NCI-H2227 treated with DMSO at 0.1 percent for 48 hours (cell line): Measurements from ENCODE around the gene PACSIN3.
"Not testable (repeated sequence)": the region's sequence is repeated elsewhere in the genome, so short reads cannot be mapped to it uniquely, and the experiment has no call there.

ENCODE experiments used
- DNase-seq: peaks from one replicate; lab custom pipeline; 2025; lab: John Stamatoyannopoulos, UW

Gene PACSIN3

DNA sequence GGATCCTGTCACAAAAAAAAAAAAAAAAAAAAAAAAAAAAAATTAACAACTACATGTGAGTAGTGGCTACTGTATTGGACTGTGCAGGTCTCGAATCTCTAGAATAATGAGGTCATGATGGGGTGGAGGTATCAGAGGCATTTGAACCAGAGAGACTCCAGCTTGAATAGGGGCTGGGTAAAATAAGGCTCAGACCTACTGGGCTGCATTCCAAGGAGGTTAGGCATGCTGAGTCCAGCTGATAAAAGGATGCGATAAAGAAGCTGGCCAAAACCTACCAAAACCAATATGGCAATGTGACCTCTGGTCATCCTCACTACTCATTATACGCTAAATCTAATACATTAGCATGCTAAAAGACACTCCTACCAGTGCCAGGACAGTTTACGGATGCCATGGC lies 5.9 kb upstream of the PACSIN3 start:
- no peak for DNase-seq

DNA sequence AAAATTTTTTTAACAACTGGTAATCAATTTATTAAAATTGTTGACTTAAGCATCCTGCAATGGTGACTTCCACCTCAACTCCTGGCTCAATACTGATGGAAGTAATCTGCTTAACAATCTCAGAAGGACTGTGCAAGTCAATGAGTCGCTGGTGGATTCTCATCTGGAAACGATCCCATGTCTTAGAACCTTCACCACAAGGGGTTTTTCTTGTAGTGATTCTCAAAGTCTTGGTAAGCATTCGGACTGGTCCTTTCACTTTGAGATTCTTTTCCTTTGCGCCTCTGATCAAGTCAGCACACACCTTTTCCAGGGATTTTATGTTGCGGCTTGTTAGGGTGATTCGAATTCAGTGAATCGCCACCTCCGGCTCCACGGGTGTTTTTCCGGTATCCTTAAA lies 4.9 kb upstream of the PACSIN3 start:
- not testable (repeated sequence) for DNase-seq

DNA sequence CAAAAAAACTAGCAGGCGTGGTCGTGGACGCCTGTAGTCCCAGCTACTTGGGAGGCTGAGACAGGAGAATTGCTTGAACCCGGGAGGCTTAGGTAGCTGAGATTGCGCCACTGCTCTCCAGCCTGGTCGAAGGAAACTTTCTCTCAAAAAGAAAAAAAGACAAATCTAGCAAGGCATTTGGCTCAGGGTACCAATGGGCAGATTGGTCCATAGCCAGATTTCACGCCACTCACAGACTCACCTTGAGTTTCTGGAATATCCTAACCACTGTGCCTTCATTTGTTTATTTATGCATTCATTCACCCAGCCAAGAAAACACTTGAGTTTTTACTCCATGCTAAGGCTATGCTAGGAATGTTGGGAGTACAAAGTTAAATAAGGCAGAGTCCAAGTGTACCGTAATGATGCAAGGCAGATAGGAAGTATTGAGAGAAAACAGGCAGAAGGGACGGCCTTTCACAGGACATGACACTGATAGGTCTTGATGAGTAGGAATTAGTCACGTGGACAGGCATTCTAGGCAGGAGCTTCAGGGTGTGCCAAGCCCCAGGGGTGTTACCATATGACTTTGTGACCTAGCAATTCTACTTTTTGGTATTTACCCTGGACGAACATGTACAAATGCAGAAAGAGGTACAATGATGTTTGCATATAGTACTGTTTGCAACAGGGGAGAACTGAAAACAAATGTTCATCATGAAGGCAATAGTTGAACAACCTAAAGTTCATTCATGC lies 3.0 kb upstream of the PACSIN3 start:
- DNase-seq: no peak

GRCh38 chr11:47188259-47188658 lies 2.0 kb upstream of the PACSIN3 start:
- no peak for DNase-seq

DNA sequence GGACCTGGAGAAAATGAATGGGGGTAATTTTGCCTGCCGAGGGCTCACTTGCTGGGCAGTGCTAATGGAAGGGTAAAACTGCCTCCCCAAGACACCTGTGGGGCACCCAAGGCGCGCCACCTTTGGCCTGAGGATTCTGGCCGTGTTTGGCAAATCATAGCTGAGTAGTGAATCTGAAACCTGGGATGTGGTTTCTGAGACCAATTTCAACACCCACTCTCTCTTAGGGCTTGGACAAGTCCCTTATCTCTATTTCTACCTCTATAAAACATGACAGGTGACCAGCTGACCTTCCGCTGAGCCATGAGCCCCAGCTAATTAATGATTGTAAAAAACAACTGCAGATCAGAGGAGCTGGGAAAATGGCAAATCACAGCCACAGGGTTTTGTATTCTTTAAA lies 1.5 kb upstream of the PACSIN3 start:
- no peak for DNase-seq

DNA sequence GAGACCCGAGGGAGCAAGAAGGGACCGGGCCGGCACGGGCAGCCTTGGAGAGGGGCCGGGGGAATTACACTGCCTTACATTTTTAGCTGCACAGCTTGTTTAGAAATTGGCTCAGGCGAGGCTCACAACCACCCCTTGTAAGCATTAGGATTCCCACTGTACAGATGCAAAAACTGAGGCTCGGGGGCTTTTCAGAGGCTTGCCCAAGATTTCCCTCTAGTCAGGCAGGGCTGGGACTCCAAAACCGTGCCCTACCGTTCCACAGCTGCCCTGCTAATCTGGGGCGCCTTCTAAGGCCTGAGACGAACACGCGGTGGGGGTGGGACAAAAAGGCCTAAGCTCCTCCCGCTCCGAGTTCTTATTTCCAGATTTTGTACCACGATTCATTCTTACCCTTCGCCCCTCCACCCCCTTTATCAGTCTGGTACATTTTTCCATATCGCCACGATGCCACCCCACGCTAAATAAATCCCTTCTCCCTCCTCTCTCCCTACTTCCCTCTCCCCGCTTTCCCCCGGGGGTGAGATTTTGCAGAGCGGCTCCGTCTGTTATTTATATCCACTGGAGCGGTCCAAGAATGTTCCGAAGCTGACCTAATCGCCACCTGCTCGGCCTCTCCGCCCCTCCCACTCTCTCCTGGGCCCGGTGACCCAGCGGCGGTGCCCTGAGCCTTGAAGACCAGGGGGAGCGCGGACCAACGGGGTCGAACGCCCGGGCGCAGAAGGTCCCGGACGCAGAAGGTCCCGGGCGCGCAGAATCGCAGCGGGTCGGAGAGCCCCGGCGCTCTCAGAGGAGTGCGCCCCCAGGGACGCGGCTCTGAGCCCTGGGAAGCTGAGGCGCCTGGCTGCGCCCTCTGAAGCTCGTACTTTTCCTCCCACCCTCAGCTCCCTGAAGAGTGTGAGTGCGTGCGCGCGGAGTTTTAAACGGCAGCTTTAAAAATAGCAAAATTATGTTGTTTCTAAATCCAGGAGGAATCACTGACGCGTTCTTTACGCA lies 764 bp upstream of the PACSIN3 start:
- no peak for DNase-seq

GRCh38 chr11:47185305-47186075 lies 744 bp downstream of the PACSIN3 start:
- DNase-seq: no peak

DNA sequence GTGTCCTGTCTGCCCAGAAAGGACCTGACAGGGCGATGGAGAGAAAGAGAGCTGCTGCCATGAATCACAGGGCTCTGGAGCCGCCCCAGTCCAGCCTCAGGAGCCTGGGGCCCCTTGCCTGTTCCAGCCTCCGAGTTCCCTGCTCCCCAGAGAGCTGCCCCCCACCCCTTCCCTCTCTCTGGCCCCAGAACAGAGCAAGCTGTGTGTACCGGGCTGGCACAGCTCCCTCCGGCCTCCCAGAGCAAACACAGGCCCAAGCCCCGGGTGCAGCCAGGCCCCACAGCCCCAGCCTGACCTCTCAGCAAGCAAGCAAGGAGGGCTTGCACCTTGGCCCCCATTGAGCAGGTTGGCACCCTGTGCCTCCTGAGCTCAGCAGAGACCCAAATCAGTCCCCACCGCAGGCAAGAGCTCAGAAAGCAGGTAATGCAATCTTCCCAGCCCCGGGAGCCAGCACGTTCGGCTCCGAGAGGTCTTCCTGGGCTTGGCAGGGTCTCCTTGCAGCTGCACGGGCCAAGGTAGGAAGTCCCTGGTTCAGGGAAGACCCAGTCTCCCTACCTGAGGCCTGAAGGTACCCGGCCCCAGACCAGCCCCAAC lies 1.4 kb downstream of the PACSIN3 start:
- no peak for DNase-seq

- no peak for DNase-seq
These were observed 2.3 kb downstream of the PACSIN3 start for GRCh38 chr11:47183969-47184368.

GRCh38 chr11:47183031-47183856 lies 3.0 kb downstream of the PACSIN3 start:
- DNase-seq: no peak

- DNase-seq: no peak
These were observed 3.9 kb downstream of the PACSIN3 start for GRCh38 chr11:47182380-47182779.

DNA sequence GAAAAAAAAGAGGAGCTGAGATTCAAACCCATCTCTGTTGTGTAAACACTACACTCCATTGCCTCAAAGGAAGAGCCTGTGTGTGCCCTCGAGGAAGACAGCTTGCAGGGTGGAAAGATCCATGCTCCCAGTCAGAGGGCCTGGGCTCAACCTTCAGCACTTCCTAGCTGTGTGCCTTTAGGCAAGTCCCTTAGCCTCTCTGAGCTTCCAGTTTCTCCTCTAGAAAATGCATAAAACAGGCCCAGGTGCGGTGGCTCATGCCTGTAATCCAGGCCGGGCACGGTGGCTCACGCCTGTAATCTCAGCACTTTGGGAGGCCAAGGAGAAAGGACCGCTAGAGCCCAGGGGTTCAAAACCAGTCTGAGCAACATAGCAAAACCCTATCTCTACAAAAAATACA lies 5.0 kb downstream of the PACSIN3 start:
- no peak for DNase-seq

DNA sequence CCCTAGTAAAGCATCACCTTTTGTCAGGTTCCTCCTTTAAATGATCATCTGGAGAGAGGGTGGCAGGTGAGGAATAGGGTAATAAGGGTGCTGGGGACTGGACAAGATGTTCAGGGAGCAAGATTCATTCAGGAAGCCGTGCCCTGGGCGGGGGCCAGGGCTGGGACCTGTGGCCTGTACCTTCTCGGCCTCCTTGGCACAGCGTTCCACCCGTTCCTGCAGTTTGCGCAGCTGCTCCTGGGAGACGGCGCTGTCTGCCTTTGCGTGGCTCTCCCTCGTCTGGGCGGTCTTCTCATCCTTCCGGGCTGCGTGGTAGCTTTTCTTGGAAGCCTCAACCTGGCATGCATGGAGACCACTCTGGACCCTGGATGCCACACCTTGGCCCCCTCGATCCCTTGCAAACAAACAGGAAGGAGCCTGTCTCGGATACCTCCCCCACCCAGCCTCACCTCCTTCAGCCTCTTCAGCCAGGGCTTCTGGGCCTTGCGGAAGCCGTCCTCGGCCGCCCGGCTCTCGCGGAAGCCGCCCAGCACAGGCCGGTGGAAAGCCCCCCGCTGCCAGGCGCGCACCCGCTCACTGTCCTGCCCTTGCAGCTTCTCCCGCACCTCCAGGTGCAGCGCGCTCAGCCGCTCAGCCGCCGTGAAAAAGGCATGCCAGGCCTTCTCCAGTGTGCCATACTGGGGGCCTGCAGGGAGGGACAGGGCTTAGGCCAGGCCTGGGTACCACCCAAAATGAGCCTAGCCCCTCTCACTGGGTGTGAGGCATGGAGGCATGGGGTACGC lies 6.0 kb downstream of the PACSIN3 start:
- DNase-seq: no peak

DNA sequence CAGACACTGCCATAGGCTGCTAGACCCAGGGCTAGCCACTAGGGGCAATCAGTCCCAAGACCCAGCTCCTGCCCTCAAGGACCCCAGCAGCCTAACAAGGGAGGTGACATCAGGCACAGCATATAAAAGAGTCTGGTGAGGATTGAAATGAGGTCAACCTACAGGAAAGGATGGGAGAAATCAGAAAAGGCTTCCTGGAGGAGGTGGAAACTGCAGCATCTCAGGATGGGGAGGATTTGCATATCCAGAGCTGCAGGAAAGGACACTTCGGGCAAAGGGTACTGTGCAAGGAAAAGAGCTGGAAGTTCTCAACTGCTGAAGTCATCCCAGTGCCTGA lies 6.6 kb downstream of the PACSIN3 start:
- DNase-seq: no peak

- DNase-seq: no peak
These were observed 7.2 kb downstream of the PACSIN3 start for GRCh38 chr11:47178737-47179654.

DNA sequence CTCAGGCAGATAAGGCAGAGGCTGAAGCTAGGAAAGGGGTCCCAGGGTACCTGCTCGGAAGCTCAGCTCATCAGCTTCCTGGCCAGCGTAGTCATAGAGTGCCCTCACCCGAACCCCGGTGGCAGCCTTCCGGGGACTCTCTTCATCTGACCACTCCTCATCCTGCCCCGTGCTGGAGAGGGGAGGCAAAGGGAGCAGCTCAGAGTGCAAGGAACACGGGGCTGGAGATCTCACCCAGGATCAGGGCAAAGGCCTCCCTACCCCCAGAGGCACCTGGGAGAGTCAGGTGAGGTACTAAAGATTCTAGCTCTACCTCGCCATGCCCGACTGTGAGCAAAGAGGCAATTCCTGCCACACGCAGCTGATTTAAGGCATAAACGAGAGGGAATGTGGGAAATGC lies 7.9 kb downstream of the PACSIN3 start:
- no peak for DNase-seq

- DNase-seq: no peak
These were observed 8.4 kb downstream of the PACSIN3 start for GRCh38 chr11:47177846-47178245.

DNA sequence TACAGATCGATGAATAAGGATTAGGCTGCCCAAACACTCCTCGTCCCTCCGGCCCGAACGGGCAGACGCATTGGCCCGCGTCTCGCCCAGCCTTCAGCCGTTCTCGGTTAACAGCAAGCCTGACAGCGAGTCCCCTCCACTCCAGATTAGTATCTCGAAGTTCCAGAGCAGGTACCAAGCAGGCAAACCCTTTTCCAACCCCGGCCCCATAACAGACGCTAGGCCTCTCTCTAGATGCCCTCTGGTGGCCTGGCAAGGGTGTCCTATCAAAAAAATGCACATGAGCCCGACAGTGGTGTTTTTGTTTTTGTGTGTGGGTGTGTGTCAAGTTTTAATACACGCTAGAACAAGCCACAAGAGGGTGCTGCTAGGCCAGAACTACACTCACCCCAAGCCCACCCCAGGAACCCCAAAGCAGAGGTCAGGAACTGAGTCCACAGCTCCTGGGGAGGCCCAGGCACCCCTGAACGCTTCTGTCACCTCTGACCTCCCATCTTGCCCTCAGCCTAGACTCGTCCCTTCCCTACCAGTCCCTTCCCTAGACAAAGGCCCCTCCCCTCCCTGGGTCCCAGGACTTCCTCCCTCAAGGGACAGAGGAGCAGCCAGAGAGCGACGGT lies 8.9 kb downstream of the PACSIN3 start:
- DNase-seq: peak; percentile 79
